Inferior parietal cortex (tissue), 1 donor: ENCODE data around the gene LEMD1.
"Not testable (repeated sequence)": the region's sequence is repeated elsewhere in the genome, so short reads cannot be mapped to it uniquely, and the experiment has no call there.

ENCODE experiments used
- DNase-seq: peaks from one replicate; pipeline ENCODE4 v3.0.0-alpha.2; 2016; ENCODE audit errors: extremely low spot score

Gene LEMD1

GRCh38 chr1:205446828-205447227 lies 25.0 kb upstream of the LEMD1 start:
- no peak for DNase-seq

DNA sequence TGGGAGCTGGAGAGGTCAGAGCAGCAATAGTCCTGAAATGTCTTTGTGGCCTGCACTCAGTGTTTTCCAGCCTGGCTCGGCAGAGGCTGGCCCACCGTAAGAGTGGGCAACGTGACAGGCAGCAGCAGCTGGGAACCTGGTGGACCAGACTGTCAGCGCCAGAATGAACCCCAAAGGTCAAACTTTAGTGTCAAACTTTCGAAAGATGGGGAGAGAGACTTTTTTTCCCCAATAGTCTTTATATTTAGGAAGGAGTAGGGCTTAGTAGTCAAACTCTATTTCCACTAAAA lies 23.7 kb upstream of the LEMD1 start:
- DNase-seq = no peak

DNA sequence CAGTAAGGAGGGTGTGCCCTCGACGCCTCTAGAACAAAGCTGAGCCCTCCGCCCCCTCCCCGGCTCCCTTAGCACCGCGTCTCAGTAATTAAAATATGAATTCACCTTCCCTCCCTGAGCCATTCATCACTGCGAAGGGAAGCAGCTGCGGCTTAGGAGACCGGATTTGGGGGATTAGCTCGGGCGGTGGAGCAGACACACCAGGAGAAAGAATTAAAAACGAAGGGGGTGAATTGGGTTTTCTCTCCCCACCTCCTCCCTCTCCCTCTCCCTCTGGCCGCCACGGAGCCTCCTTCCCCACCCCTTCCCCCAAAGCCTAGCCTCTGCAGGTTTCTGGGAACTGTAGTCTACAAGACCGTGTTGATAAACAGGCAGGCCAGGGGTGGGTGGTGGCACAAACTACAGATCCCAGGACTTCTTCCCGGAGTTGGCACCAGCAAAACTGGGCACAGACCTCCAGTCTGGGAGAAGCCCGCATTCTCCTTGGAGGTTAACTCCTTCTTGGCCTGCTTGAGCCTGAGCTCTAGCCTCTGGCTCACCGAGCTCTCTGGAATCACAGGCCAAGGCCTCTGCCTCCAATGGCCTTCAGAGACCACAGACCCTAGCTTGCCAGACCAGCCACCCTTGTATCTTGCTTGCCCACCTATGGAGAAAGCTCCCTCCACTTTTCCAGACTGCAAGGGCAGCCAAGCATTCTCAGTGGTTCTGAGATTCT lies 23.2 kb upstream of the LEMD1 start:
- DNase-seq = peak; percentile 56

- DNase-seq = no peak
Observed at GRCh38 chr1:205444300-205444930, 22.6 kb upstream of the LEMD1 start.

- no peak for DNase-seq
Observed at GRCh38 chr1:205443585-205444299, 21.9 kb upstream of the LEMD1 start.

DNA sequence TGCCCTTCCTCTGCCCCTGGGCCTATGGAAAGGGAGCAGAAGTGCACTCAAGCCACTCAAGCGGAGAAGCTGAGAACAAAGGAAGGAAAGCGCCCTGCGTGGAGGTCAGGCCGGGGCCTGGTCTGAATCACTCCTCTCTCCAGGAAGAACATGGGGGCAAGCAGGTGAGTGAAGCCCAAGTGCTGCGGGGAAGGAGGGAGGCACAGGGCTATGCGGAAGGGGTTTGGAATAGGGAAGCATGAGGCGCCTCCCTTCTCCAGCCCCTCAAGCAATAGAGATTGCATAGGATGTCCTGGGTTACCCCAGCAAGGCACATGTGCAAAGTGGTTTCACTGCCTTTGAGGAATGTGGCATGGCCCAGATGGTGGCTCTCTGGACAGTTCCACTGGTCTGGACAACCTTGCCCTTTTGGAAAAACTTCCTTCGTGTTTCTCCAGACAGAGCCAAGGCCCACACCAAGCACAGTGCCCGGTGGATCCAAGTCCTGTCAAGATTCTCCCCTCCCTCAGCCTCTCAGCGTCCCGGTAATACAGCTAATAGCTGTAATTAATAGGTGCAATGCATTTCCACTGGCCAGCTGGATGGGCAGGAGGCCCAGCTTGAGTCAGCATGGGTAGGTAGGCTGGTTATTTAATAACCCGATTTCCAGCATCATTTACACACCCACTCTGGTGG lies 20.3 kb upstream of the LEMD1 start:
- DNase-seq = no peak

DNA sequence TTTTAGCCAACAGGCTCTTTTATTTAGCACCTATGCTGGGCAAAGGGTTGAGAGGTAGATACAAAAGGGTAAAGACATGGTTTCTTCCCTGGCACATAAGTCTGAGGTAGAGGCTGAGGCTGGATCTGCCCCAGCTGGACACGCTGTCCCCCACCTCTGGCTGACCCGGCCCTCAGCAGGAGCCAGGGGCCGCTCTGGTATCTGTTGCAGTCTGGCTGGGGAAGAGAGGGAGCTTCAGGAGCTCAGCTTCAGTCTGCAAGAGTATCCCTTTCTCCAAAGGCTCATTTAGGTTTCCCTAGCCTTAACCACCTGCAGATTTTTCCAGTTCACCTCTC lies 19.8 kb upstream of the LEMD1 start:
- DNase-seq = no peak

GRCh38 chr1:205441318-205441633 lies 19.4 kb upstream of the LEMD1 start:
- DNase-seq = no peak

GRCh38 chr1:205440476-205441317 lies 18.8 kb upstream of the LEMD1 start:
- no peak for DNase-seq

- DNase-seq = no peak
Observed at GRCh38 chr1:205440121-205440475, 18.2 kb upstream of the LEMD1 start.

DNA sequence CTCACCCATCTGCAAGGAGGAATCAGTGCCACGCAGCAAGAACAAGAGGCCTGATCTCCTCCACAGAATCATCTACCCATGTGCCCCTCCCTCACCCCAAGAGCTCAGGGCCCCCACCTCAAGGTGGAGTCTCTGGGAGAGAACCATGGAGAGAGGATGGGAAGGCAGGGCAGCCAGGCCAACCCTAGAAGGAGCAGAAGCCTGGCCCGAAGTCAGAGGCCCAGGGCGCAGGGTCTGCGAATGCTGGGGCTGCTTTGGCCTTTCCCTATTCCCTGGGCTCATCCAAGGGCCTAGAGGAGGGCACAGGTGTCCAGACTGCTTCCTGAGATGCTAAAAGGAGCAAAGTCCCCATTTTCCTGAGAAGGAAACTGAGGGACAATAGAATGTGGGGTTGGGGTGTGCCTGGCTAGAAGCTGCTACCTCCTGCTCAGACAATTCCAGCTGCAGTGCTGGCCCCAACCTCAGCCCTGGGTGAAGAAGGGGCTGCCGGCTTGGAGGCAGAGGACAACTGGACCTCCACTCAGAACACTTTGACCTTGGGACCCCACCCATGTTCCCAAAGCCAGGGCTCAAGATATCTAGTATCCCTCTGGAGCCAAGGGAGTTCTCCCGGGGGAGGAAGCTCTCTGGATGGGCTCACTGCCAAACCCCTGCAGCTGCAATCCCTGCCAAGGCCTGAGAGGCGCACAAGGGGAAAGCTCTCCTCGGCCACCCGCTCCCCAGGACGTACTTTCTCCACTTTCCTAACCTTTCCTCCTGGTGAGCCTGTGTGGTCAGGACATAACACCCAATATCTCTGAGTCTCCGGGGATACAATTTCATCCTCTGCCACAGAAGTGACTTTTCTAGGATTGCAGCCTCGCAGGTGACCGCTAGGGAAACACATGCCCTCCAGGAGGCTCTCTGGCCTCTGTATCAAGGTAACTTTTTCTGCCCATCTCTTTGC lies 16.6 kb upstream of the LEMD1 start:
- DNase-seq = peak; percentile 79

DNA sequence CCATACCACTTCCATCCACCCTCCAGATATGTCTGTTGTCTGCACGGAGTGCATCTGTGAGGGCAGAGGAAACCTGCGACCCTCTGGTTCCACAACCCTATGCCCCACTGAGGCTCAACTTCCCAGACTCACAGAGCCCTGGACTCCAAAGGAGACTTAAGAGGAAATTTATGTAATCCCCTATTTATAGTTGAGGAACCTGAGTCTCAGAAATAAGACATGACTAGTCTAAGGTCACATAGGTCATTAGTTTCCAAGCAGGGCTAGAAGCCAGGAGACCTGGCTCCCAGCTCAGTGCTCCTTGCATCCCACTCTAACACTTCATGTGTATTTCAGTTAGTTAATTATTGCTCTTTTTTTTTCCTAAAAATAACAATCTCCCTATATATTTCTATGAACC lies 15.7 kb upstream of the LEMD1 start:
- DNase-seq = no peak

DNA sequence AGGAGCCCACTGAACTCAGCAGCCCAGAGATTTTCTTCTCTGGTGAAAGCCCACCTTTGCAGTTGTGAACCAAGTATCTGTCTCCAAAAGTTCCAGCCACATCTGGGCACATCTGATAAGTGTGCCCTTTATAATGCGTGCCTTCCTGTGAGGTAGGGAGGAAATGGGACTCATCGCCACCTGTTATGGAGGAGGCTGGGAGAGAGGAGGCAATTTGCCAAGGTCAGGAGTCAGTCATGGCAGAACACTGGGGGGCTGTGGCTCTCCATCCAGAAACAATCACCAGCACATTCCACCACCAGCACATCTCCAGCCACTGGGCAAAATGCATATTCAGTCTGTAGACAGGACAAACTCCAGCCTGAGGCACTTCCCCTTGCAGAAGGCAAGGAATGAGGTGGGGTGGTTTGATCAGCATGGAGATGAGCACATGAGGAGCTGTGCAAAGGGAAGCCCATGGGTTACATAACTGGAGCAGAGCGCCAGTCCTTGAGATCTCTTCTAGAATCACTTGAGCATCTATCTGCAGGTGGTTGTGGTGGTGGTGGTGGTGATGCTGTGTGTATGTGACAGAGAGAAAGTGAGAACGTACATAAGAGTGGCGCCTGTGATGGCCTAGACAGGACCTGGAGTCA lies 15.0 kb upstream of the LEMD1 start:
- no peak for DNase-seq

GRCh38 chr1:205435578-205436573 lies 14.0 kb upstream of the LEMD1 start:
- DNase-seq = peak; percentile 73

DNA sequence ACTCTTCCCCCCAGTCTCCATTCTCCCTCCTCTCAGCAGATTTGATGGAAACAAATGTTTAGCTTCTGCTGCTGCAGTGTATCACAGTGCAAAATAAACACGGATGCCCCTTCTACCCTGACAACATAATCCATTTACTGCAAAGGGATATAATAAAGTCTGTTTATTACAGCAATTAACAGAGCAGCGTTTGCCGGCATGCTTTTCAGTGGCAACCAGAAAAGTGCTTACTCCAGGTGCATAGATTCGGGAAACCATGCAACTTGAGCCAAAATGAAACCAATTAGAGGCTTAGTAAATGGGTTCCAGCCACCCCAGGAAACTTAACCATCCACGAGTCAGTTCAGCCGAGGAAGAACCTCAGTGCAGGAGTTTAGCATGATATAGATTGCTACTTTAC lies 12.9 kb upstream of the LEMD1 start:
- no peak for DNase-seq

DNA sequence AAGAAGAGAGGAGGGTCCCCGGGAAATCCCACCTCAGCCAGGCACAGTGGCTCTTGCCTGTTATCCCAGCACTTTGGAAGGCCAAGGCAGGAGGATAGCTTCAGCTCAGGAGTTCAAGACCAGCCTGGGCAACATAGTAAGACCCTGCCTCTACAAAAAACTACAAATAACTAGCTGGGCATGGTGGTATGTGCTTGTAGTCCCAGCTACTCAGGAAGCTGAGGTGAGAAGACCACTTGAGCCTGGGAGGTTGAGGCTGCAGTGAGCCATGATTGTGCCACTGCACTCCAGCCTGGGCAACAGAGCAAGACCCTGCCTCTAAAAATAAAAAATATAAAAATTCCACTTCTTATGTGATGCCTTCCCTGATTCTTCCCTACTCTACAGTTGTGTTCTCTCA lies 10.8 kb upstream of the LEMD1 start:
- DNase-seq = not testable (repeated sequence)

DNA sequence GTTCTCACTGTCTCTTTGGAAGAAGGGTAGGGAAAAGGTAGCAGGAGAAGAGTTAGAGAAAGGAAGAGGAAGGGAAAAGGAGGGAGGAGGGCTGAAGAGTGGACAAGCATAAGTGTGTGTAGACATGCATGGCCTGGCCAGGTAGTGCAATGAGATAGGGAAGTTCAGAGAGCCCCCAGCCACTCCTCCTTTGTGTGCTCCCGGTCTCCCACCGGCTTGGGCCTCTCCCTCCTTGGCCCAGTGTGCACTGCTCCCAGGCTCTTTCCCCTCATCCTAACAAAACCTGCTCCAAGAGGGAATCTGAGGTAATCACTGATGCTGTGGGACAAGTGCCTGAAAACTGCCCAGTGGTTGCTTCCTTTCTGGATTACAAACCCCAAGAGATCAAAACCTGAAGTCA lies 10.3 kb upstream of the LEMD1 start:
- DNase-seq = no peak

DNA sequence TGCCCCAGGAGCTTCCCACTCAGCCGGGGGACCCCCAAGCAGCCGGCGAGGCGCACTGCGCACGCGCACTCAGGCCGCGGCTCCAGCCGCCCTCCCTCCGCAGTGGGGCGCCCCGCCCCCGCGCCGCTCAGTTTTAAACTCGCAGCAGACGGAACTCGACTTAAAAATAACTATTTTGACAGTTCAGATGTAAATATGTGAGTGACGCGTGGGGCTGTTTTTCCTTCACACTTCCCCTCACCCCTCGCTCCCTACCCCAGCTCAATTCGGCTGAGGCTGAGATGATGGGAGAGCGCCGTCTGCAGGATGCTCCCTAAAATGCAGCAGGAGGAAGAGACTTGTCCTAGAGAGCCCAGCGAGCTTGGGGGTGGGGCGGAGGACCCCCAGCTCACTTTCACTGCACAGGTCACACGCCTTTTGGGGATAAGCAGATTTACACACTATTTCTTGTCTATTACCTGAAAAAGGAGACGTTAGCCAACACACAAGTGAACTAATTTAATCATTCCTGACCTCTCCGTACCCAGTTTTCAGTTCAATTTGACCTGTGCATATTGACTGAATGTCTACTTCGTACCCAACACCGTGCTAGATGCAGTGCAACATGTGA lies 8.9 kb upstream of the LEMD1 start:
- DNase-seq = peak; percentile 81
